ENCODE data around the gene PRKCH. TPM values are rescaled to one million over a fixed set of nuclear protein-coding genes. Genes with fewer than 3 reads are reported as not detected.

PRKCH gene
- total RNA-seq, 1 experiment from 2014 or later, result 10.3 TPM

DNA sequence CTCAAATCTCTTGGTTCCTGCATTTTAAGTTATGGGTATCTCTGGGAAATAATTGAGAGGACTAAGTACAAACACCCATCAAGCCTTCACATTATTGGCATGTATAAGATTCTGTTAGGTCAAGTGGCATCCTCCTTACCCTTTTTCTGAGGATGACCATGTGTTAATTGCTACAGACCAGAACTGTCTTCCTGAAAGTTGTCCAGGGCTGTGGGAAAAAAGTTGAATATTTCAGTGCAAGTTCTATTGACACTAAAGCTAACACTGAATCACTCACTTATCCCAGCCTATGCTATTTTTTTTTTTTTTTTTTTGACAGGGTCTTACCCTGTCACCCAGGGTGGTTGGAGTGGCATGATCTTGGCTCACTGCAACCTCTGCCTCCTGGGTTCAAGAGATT is 243.8 kb downstream of the PRKCH start (continued):
- TF ChIP-seq, protein P1, sequence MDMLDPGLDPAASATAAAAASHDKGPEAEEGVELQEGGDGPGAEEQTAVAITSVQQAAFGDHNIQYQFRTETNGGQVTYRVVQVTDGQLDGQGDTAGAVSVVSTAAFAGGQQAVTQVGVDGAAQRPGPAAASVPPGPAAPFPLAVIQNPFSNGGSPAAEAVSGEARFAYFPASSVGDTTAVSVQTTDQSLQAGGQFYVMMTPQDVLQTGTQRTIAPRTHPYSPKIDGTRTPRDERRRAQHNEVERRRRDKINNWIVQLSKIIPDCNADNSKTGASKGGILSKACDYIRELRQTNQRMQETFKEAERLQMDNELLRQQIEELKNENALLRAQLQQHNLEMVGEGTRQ (CRISPR knock-in tag; IDR thresholded peaks at IDR 0.05), result no peak
- TF ChIP-seq, protein P2, sequence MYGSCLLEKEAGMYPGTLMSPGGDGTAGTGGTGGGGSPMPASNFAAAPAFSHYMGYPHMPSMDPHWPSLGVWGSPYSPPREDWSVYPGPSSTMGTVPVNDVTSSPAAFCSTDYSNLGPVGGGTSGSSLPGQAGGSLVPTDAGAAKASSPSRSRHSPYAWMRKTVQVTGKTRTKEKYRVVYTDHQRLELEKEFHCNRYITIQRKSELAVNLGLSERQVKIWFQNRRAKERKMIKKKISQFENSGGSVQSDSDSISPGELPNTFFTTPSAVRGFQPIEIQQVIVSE (CRISPR knock-in tag; IDR thresholded peaks at IDR 0.05; ENCODE audit: borderline replicate concordance), result no peak

DNA sequence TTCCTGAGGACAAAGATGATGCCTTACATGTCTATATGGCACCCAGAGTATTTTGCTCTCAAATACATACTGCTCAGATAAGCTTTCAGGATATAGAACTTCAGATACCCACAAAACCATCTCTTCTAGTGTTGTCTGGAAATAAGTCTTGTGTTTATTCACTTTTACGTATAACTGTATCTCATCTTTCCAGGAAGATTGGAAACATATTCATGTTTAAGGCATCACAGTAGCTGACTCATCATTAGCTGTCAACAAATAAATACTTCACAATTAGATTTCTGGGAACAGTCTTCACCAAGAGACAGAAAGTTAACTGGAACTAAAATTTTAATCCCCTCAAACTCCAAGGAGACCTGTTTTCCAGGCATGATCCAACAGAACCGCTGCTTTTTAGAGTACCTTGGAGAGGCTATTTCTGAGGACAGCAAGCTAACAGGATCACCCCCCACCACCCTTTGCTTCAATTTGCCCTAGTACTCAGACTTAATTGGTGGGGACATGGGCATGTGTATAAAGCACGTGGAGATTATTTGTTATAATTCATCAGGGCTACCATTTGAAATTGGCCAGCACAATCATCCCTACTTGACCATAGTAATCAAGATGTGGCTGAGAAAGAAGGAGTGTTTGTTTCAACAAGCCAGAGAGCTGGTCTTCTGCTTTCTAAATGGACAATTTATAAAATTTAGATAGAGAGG is 244.6 kb downstream of the PRKCH start:
- H3K27ac Mint-ChIP-seq, result no peak overlapping the region
- no peaks in the 10 kb centered on the region for H3K36me3 Mint-ChIP-seq
- ATAC-seq (no peak), DNase-seq (ENCODE audit: low spot score) (no peak)
- TF ChIP-seq ZBTB21 (CRISPR knock-in tag; IDR thresholded peaks at IDR 0.05; ENCODE audit: borderline replicate concordance), result no peak
- TF ChIP-seq, protein P3, sequence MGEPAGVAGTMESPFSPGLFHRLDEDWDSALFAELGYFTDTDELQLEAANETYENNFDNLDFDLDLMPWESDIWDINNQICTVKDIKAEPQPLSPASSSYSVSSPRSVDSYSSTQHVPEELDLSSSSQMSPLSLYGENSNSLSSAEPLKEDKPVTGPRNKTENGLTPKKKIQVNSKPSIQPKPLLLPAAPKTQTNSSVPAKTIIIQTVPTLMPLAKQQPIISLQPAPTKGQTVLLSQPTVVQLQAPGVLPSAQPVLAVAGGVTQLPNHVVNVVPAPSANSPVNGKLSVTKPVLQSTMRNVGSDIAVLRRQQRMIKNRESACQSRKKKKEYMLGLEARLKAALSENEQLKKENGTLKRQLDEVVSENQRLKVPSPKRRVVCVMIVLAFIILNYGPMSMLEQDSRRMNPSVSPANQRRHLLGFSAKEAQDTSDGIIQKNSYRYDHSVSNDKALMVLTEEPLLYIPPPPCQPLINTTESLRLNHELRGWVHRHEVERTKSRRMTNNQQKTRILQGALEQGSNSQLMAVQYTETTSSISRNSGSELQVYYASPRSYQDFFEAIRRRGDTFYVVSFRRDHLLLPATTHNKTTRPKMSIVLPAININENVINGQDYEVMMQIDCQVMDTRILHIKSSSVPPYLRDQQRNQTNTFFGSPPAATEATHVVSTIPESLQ (CRISPR knock-in tag; IDR thresholded peaks at IDR 0.05), result no peak
- no peak for TF ChIP-seq GTF2I (CRISPR knock-in tag; conservative IDR thresholded peaks at IDR 0.05)
- no peak for TF ChIP-seq RORB (CRISPR knock-in tag; IDR thresholded peaks at IDR 0.05)
- TF ChIP-seq, protein P4, sequence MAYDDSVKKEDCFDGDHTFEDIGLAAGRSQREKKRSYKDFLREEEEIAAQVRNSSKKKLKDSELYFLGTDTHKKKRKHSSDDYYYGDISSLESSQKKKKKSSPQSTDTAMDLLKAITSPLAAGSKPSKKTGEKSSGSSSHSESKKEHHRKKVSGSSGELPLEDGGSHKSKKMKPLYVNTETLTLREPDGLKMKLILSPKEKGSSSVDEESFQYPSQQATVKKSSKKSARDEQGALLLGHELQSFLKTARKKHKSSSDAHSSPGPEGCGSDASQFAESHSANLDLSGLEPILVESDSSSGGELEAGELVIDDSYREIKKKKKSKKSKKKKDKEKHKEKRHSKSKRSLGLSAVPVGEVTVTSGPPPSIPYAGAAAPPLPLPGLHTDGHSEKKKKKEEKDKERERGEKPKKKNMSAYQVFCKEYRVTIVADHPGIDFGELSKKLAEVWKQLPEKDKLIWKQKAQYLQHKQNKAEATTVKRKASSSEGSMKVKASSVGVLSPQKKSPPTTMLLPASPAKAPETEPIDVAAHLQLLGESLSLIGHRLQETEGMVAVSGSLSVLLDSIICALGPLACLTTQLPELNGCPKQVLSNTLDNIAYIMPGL (CRISPR knock-in tag; IDR thresholded peaks at IDR 0.05), result no peak
- TF ChIP-seq, protein P5, sequence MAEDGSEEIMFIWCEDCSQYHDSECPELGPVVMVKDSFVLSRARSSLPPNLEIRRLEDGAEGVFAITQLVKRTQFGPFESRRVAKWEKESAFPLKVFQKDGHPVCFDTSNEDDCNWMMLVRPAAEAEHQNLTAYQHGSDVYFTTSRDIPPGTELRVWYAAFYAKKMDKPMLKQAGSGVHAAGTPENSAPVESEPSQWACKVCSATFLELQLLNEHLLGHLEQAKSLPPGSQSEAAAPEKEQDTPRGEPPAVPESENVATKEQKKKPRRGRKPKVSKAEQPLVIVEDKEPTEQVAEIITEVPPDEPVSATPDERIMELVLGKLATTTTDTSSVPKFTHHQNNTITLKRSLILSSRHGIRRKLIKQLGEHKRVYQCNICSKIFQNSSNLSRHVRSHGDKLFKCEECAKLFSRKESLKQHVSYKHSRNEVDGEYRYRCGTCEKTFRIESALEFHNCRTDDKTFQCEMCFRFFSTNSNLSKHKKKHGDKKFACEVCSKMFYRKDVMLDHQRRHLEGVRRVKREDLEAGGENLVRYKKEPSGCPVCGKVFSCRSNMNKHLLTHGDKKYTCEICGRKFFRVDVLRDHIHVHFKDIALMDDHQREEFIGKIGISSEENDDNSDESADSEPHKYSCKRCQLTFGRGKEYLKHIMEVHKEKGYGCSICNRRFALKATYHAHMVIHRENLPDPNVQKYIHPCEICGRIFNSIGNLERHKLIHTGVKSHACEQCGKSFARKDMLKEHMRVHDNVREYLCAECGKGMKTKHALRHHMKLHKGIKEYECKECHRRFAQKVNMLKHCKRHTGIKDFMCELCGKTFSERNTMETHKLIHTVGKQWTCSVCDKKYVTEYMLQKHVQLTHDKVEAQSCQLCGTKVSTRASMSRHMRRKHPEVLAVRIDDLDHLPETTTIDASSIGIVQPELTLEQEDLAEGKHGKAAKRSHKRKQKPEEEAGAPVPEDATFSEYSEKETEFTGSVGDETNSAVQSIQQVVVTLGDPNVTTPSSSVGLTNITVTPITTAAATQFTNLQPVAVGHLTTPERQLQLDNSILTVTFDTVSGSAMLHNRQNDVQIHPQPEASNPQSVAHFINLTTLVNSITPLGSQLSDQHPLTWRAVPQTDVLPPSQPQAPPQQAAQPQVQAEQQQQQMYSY (CRISPR knock-in tag; IDR thresholded peaks at IDR 0.05), result no peak
- TF ChIP-seq ZNF121 (CRISPR knock-in tag; IDR thresholded peaks at IDR 0.05), result no peak
- TF ChIP-seq SMAD3 (CRISPR knock-in tag; IDR thresholded peaks at IDR 0.05; ENCODE audit: borderline replicate concordance), result no peak
- no peak for TF ChIP-seq NFE2L1 (CRISPR knock-in tag; IDR thresholded peaks at IDR 0.05)
- TF ChIP-seq, protein P6, sequence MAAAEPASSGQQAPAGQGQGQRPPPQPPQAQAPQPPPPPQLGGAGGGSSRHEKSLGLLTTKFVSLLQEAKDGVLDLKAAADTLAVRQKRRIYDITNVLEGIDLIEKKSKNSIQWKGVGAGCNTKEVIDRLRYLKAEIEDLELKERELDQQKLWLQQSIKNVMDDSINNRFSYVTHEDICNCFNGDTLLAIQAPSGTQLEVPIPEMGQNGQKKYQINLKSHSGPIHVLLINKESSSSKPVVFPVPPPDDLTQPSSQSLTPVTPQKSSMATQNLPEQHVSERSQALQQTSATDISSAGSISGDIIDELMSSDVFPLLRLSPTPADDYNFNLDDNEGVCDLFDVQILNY (CRISPR knock-in tag; IDR thresholded peaks at IDR 0.05), result no peak
- no peak for TF ChIP-seq ATF1 (CRISPR knock-in tag; IDR thresholded peaks at IDR 0.05)
- no peak for TF ChIP-seq CBFB (CRISPR knock-in tag; IDR thresholded peaks at IDR 0.05; ENCODE audit: low read depth)
- no peak for TF ChIP-seq GABPB1 (CRISPR knock-in tag; IDR thresholded peaks at IDR 0.05)
- no peak for TF ChIP-seq ZNF263 (CRISPR knock-in tag; IDR thresholded peaks at IDR 0.05; ENCODE audit: low read depth)
- peaks cover 10% of the 10 kb centered on the region for H3K27me3 Mint-ChIP-seq (ENCODE audit: low read depth)
- ChIA-PET POLR2A (interaction anchor here (1.1 kb wide), 1 partner anchor 129 kb away, joined by 3 read pairs; the partner anchor contains the start of gene HIF1A), CTCF (no interaction called here)
- H3K4me1 Mint-ChIP-seq, result peaks cover 55% of the 10 kb centered on the region
- H3K4me3 Mint-ChIP-seq, result no peak overlapping the region
- H3K9me3 Mint-ChIP-seq, result no peaks in the 10 kb centered on the region

Data from WTC11 (cell line).